Inferior parietal cortex (tissue), 1 donor: Measurements from ENCODE around the gene CDC16.
A peak's percentile ranks its signal among the peaks of the same experiment; 100 is the strongest.

Source experiments
- DNase-seq: peaks from one replicate; pipeline ENCODE4 v3.0.0-alpha.2; 2016; ENCODE audit errors: extremely low spot score

CDC16 gene

DNA sequence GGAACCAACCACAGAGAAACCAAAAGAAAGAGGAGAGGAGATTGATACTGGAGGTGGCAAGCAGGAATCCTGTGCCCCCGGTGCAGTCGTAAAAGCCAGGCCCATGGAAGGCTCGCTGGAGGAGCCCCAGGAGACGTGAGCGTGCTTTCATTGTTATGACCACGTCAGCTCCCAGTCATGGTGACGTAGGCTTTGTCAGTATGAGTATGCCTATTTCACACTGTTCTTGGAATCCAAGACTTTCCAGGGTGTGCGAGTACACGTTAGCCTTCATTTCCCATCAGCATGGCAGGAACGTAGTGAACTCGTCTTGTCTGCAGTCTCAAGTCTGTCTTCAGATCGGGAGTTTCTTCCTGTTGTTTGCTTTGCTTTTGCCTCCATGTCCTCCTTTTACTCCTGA is 64.2 kb downstream of the CDC16 start:
- no peak for DNase-seq

DNA sequence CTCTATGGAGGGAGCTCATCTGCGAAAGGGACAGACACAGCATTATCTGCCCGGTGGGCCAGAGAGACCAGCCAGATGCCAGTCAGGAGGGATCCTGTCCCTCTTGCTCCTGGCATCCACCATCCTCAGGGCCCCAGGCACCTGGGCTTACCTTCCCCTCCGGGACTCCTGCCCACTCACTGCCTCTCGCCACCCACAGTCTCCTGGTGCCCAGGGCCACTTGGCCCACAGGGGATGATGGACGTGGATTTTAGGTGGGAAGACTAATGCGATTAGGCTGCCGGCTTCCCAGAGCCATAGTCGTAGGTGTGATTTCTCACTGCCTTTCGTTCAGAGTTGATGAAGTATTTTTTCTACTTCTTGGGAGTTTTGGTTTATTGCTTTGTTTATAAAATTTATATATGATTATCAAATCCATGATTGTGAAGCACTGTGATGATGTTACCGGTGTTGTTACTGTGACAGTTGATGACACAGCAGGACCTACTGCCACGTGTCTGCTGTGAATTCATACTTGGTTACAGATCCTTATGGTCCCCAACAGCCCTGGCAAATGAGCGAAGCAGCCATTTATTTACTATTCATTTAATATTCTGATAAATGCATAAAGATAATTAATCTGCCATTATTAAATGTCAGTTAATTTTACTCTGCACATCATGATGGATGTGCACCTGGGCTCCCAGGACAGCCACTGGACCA is 65.1 kb downstream of the CDC16 start:
- no peak for DNase-seq

DNA sequence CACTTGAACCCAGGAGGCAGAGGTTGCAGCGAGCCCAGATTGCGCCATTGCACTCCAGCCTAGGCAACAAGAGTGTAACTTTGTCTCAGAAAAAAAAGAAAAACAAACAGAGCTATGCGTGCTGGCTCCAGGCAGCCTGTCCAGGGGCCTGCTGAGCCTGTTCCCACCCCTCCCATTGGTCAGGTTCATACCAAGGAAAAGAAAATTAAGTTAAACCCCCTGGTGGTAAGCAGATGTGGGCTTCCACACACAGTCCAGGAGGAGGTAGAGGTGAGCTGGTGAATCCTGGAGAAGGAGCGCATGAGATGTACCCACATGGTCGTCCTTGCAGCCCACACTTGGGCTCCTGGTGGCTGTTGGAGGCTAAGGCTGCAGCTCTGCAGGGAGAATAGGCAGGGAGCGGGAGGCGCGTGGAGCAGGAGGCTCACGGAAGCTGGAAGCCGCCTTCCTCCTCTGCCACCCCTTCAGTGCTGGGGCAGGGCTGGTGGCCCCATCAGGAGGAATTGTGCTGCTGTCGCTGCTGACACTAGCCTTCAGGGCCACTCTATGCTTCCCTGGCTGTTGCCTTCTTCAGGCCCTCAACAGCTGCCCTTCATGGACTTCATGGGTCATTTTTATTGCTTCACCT is 69.1 kb downstream of the CDC16 start:
- DNase-seq = no peak

DNA sequence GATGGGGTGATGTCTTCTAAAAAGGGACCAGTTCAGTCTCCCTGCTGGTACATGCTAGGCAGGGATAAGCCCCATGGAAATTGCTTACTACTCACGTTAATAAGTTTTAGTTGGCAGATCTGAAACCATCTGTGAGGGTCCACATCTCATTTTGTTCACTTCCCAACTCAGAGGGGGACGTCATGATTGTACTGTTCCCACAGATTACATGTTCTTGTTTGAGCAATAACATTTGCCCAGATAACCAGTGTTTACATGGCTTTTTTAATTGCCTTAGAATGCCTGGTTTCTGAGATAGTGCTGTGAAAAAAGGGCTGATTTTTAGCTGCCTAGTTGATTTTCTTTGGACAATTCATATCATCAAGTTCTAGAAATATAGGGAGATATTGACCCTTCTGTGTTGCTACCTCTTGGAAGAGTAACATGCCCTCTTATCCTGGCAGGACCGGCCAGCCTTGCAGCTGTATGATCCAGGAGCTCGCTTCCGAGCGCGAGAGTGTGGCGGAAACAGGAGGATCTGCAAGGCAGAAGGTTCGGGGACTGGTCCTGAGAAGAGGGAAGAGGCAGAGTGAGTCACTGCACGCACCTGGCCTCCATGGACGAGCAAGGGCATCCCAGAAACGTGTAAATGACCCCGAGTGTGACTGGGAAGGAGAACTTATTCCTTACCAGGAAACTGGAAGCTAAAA is 69.8 kb downstream of the CDC16 start:
- DNase-seq = no peak

DNA sequence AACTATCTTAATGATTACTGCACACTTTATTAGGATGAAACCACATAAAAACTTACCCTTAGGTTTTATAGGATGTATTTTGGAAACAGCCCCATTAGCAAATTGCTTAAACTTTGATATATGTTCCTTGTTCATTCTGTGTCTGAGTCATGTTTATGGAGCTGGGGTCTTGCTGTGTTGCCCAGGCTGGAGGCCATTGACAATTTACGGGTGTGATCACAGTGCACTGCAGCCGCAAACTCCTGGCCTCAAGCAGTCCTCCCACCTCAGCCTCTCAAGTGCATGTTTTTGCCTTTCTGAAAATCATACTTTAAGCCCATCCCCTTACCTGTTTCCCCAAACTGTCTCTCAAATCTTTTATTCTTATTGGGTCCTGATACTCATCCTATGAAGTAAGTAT is 74.4 kb downstream of the CDC16 start:
- DNase-seq = no peak

DNA sequence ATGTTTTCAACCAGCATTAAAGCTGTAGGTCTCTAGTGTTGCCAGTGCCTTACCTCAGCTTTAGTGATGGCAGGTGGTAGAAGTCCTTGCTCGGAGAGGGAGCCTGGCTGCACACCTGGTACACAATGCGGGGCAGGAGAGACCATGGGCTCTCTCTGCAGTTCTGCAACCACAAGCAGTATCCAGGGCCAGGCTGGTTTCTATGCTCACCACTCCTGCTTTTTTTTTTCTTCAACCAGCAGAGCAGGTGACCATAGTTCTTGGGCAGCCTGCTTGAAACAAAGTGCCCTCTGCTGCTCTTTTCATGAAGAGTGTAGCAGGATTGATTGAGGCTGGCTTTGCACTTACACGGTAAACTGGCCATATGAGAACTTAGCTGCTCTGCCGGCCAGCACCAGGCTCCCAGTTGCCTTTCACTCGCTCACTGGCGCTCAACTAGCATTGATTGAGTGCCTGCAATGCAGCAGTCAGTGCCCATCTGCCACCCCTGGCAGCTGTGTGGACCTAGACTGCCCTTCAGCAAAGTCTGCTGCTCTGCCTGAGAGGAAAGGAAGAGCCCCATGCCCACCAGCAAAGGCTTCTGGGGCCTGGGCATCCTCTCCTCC is 75.2 kb downstream of the CDC16 start:
- no peak for DNase-seq

DNA sequence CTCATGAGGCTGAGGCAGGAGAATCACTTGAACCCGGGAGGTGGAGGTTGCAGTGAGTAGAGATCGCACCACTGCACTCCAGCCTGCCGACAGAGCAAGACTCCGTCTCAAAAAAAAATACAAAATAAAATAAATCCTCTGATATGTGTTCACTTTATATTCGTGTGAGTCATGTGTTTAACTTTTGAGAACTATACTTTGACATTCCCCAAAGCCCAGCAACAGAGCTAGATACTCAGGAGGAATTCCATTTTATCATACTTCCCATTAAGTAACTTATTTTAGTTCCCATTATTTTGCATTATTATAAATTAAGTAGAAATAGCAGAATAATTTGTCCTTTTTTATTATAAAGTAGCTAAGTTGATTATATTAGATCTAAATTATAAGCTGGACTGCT is 76.3 kb downstream of the CDC16 start:
- DNase-seq = no peak

DNA sequence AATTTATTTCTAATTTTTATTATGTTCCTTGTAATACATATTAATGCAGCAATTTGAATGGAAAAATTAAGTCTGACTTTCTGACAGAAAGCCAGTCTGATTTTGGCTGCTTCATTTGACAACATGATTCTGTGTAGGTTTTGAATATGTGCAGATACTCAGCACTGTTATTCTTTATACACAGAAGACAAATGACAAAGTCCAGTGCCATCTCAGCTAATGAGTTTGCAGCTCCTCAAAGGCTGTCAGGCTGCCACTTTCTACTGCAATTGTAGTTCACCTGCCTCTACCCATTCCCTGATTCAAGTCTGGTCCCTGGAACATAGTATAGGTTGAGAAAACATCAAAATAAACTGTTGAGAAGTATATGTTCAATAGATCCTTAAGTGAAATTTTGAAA is 76.7 kb downstream of the CDC16 start:
- DNase-seq = no peak

DNA sequence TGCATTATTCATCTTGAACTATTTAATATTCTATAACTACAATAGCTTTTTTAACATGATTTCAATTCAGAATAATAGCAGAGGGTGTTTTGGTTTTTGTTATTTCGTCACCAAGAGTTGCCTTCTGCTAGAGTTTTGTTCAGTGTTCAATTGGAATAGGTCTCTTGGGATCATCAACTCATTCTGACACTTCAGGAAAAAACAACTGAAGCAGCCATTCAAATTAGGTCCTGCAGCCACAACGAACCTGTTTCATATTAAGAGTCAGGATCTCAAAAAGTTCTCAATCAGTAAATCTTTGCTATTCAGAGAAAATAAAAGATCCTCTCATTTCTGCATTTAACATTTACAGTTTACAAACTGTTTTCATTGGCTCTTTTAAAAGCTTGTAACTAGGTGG is 77.2 kb downstream of the CDC16 start:
- no peak for DNase-seq

DNA sequence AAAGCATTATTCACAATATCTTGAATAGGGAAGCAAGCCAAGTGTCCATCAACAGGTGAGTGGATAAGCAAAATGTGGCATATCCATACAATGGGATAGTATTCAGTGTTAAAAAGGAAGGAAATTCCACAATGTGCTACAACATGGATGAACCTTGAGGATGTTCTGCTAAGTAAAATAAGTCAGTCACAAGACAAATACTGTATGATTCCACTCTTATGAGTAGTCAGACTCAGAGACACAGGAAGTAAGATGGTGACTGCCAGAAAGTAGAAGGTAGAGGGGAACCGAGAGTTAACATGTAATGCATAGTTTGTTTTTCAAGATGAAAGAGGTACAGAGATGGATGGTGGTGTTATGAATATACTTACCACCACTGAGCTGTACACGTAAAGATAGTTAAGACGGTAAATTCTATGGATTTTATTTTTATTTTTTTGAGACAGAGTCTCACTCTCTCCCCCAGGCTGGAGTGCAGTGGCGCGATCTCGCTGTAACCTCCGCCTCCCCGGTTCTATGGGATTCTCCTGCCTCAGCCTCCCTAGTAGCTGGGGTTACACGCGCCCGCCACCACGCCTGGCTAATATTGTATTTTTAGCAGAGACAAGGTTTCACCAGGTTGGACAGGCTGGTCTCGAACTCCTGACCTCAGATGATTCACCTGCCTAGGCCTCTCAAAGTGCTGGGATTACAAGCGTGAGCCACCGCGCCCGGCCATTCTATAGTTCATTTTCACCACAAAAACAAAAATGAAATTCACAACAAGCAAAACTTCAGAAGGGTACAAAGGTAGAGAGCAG is 78.6 kb downstream of the CDC16 start:
- DNase-seq = no peak

DNA sequence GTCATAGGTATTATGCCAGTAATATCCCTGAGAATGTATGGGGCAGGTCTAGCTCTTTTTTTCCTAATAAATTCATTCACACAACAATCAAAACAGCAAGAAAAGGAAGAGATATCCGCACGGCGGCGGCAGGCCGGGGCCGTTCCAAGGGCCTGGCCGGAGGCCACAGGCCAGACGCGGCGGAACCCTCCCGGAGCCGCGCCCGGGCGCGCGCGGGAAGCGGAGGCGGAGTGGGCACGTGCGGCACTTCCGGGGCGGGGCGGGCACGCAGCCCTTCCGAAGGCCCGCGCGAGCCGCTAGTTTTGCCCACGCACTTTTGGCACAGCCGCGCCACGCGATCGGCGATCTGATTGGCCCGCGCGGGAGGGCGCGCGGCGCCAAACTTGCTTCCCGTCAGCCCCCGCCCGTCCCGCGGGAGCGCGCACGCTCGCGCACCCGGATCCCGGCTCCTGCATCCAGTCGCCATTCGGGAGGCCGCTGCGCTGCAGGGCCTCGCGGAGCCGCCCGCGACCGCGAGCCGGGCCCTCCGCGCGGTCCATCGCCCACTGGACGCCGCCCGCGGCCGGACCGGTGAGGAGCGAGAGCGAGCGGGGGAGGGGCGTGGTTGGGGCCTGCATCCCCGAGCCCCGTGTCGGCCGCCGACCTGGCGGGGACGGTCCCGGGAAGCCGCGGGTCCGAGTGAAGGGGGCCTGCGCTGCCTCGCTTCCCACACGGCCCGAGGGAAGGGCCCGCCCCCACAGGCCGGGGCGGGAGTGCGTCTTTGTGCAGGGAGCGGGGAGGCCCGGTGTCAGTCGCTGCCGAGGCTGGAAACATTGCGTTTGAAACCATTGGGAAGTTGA is 79.6 kb downstream of the CDC16 start, which contains the start of gene CHAMP1:
TSS of gene CHAMP1 (plus strand) at position 430 of the 839 bp plus-strand sequence. CDS start 9,340 bp downstream, outside the sequence.
- peak; percentile 94 for DNase-seq

DNA sequence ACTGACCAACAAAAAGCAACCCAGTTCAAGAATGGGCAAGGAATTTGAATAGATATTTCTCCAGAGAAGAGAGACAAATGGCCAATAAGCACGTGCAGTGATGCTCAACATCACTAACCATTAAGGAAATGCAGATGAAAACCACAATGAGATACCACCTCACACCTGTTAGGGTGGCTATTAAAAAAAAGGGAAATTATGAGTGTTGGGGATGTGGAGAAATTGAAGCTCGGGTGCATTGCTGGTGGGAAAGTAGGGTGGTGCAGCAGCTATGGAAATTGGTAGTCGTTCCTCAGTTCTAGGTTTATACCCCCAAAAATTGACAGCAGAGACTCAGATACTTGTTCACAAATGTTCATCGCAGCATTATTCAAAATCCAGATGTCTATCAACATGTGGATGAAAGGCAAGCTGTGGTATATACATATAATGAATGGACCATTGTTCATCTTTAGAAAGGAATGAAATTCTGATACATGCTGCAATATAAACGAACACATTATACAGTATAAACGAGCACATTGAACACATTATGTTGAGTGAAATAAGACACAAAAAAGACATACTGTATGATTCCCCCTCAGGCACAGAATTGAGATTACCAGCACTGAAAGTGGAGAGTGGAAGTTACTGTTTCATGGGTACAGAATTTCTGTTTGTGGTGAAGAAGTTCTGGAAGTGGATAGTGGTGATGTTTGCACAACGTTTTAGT is 80.5 kb downstream of the CDC16 start:
- DNase-seq = no peak

DNA sequence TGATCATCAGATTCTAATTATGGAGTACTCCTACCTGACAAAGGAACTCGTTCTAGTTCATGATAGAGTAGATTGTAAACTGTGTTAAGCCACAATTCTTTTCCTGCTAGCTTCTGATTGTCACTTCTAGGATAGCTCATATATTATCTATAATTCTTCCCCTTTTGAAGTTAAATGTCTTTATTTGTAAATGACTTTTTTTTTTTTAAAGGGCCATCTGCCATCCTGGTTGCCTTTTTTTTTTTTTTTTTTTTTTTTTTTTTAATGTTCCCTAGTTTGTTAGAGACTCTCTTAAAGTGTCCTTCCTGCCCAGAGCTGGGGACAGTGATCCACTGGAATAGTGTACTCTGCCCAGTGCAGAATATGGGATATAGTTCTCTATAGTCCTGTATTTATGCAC is 83.9 kb downstream of the CDC16 start:
- no peak for DNase-seq

DNA sequence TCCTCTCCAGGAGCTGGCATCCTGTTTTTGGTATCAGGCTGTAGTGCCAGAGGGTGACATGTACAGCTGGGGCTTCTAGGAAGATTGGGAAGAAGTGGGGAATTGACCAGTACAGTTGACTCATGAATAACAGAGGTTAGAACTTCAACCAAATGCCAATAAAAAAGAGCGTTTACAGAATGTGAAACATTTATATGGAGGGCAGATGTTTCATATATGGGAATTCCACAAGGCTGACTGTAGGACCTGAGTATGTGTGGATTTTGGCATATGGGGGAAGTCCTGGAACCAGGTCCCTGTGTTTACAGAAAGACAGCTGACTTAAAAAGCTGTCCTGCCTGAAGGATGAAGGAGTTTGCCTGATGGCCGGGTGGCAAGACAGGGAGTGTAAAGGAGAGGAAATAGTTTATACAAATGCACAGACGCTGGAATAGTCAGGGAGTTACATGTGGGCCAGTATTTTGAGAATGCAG is 84.8 kb downstream of the CDC16 start:
- no peak for DNase-seq

DNA sequence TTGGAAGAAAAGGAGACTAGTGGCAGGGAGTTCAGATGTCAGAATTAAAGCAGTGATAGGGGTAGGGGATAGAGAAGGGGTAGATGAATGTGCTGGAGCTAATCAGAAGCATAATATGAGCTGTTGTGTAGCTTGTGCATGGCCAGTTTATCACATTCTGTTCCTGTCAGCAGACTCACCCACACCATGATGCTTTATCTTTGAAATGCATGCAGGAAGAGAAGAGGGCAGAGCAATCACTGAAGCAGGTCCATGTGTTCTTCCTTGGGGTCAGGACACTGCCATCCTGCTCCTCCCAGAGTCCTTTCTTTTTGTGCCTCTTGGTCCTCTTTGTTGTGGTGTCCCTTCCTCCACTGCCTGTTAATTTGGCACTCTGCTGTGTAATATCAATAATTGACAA is 85.4 kb downstream of the CDC16 start:
- no peak for DNase-seq

DNA sequence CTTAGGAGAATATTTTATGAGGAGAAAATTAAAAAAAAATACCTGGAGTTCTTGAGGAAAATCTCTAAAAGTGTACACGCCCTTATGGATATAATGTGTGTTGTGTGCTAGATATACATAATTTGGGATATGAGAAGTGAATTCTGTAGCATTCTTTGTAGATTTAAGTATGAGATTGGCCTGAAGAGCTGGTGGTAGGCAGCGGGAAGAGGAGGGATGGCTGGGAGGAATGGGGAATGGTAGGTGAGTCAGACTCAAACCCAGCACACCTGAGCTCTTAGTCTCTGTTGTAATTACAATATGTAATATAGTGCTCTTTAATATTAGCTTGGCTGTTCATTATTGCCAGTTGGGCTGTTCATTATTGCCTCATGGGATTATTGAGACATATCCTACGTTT is 86.6 kb downstream of the CDC16 start:
- DNase-seq = no peak
